Putamen (tissue), 1 donor: ENCODE data around the gene ZNF222.

ENCODE experiments used
- DNase-seq: peaks from one replicate; pipeline ENCODE4 v3.0.0-alpha.2; 2016; ENCODE audit warnings: low spot score

The ZNF222 gene

DNA sequence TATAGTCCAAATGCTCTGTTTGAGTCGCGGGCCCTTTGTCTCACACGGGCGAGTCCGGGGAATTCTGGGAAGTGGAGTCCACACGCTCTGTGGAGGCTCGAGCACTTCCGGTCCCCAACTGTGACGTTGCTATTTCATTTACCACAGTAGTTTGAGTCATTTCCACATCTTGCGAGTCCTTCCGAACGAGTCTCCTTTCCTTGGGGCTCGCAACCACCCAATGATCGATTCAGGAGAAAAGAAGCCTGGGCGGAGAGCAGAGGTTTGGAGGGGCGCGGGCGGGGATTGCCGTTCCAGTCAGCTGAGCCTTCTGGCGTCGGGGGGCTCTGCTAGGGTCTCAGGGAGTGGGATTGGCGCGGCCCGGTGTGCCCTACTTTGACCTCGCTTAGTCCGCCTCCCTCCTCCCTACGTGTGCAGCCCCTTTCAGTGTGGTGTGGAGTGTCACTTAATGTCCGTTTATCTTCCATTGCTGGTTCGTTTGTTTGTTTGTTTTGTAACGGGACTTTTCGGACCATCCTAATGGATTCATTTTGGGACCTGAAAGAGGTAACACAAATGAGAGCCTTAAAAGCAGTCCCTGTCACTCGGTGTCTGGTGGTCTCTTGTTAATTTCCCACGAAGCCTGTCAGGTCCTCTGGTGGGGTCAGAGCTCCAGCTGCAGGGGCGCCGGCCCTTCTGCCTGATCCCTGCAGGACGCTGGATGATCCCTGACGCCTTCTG is at the start of gene ZNF222:
ZNF222 (plus strand) TSS at position 163 of the 720 bp plus-strand sequence; CDS start at position 221, 58 bp downstream.
- peak; percentile 89 for DNase-seq

GRCh38 chr19:43976732-43977131 is 48.4 kb upstream of the ZNF222 start:
- DNase-seq: no peak

- no peak for DNase-seq
Observed at GRCh38 chr19:43983544-43983911, 41.7 kb upstream of the ZNF222 start.

DNA sequence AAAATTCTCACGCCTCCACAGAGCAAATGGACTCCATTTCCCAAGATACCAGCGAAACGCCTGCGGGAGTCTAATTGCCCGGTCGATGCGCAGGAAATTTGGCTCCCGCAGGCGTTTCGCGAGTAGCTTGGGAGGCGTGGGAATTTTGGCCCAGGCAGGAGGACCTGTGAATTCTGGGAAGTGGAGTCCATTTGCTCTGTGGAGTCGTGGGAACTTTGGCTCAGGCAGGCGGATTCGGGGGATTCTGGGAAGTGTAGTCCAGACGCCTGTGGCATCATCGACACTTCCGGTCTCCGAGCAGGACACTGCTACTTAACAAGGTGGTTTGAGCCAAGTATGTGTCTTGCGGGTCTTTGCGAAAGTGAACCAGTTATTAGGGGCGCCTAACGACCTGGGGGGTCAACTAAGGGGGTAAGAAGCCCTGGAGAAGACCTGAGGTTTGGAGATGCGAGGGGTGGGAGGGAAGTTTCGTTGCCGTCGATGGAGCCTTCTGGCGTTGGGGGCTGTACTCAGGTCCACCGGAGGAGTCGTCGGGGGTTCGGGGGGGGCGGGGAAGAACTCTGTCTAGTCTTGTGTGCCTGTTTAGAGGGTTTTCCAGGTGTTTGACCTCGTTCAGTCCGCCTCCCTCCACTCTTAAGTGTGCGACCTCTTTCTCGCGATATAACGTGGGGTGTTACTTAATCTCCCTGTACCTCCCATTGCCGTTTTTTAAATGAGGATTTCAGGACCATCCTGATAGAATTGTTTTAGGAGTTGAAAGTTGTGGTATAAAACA is 41.1 kb upstream of the ZNF222 start, which contains the start of gene ZNF155:
ZNF155 (plus strand) TSS at position 277 of the 775 bp plus-strand sequence. CDS start 4,356 bp downstream, outside the sequence.
- peak; percentile 97 for DNase-seq

- DNase-seq: no peak
Observed at GRCh38 chr19:43984687-43985000, 40.5 kb upstream of the ZNF222 start.

DNA sequence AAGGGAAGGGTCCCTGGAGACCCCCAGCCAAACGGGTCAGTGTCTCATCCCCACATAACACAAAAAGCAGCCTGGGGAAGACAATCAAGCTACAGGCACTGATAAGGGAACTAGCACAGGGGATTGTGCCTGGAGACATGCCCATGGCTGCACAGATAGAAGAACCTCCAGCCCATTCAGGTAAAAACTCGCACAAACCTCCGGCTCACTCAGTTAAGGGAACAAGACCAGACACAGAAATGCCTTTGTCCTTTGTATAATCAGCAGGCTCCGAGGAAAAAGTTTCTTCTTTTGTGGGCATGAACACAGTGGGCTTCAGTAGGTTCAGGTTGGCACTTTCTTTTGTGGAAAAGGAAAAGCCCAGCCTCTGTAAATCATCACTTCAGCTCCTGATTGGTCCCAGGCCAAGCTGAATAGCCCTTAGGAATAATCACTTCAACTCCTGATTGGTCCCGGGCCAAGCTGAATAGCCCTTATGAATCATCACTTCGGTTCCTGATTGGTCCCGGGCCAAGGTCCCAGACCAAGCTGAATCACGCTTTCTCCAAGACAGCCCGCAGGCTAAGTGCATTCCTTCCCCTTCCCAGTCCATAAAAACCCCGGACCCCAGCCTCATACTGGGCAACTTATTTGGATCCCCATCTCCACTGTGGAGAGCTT is 27.4 kb upstream of the ZNF222 start:
- no peak for DNase-seq

DNA sequence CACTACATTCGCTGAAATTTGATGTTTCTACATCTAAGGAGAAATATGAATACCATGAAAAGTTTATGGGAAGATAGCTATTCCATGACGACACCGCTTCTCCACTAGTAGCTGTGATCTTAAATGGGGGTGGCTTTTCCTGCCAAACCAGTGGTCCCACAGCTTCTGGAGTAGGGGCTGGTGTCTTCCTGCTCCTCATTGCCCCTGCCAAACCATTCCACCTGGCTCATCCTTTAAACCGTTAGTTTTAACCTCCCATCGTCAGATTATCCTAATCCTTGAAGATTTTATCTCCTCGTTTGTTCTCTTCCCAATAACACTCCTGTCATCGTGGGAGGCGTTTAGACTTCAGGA is 23.0 kb upstream of the ZNF222 start:
- DNase-seq: no peak

DNA sequence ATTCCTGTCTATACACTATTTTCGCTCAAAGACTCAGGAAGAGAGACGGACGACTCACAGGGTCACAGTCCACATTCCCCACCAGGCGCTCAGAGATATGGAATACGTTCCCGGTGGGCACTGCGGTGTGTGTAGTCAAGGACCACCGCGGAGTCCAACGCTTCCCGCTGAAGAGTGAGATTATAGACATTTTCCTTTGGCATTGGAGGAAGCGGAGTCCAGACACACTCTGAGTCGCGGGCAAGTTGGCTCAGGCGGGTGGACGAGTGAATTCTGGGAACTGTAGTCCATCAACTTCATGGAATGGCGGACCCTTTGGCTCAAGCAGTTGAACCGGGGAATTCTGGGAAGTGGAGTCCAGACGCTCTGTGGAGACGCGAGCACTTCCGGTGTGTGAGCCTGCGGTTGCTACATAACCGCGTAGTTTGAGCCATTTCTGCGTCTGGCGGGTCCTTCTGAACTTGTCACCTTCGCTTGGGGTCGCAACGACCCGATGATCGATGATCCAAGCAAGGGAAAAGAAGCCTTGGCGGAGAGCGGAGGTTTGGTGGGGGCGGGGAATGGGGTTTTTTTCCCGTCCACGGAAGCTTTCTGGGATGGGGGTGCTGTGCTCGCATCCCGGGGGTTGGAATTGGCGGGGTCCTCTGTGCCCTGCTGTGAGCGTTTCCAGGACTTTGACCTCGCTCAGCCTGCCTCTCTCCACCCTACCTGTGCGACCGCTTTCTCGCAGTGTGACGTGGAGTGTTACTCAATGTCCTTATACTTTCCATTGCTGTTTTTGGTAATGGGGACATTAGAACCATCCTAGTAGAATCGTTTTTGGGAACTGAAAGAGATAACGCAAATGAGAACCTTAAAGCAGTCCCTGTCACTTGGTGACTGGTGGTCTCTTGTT is 22.4 kb upstream of the ZNF222 start, which contains the start of gene ZNF230:
ZNF230 (plus strand) TSS at position 392 of the 895 bp plus-strand sequence. CDS start 4,122 bp downstream, outside the sequence.
- DNase-seq: peak; percentile 96

GRCh38 chr19:44003461-44004009 is 21.6 kb upstream of the ZNF222 start:
- no peak for DNase-seq

- no peak for DNase-seq
Observed at GRCh38 chr19:44005973-44006372, 19.2 kb upstream of the ZNF222 start.

DNA sequence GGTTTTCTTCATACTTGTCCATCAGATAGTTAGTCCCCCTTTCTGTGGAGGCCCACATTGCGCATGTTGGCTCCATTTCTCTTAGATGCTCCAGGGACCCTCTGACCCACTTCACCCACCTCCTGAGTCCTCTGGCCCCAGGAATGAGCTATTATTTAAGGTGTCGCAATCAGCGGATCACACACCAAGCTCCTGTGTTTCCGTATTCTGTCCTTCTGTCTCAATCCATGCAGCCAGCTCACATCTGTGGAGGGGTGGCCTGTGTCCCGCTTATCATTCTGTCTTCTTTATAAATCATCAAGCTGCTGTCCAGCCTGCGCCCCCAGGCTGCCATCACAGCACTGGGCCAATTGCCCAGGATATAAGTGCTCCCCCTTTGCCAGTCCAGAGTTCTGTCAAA is 17.7 kb upstream of the ZNF222 start:
- DNase-seq: no peak

GRCh38 chr19:44010468-44010867 is 14.7 kb upstream of the ZNF222 start:
- no peak for DNase-seq

GRCh38 chr19:44019498-44019897 is 5.7 kb upstream of the ZNF222 start:
- DNase-seq: no peak

DNA sequence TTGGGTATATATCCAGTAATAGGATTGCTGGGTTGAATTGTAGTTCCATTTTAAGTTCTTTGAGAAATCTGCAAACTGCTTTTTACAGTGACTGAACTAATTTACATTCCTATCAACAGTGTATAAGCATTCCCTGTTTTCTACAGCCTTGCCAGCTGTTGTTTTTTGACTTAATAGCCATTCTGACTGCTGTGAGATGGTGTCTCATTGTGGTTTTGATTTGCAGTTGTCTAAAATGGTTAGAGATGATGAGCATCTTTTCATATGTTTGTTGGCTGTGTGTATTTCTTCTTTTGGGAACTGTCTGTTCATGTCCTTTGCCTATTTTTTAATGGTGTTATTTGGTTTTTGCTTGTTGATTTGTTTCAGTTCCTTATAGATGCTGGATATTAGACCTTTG is 4.0 kb upstream of the ZNF222 start:
- DNase-seq: no peak

- DNase-seq: no peak
Observed at GRCh38 chr19:44024900-44025216, 321 bp upstream of the ZNF222 start.

- DNase-seq: no peak
Observed at GRCh38 chr19:44026622-44027021, 1.4 kb downstream of the ZNF222 start.

GRCh38 chr19:44032001-44032610 is 6.9 kb downstream of the ZNF222 start:
- no peak for DNase-seq

- no peak for DNase-seq
Observed at GRCh38 chr19:44042147-44042546, 17.0 kb downstream of the ZNF222 start.

- DNase-seq: peak; percentile 54
Observed at GRCh38 chr19:44050740-44051649, 25.8 kb downstream of the ZNF222 start.
